ENCODE measurements around the gene PERCC1.

The PERCC1 gene

GRCh38 chr16:1430759-1431496, at the start of gene PERCC1:
TSS of gene PERCC1 (plus strand) at chr16:1431078. CDS start at chr16:1432594, 1,516 bp downstream.
- DNase-seq (ENCODE audit: low spot score), result no peak

- no peak for DNase-seq (ENCODE audit: low spot score)
Observed at GRCh38 chr16:1381612-1382406, 49.1 kb upstream of the PERCC1 start.

GRCh38 chr16:1383556-1383955, 47.3 kb upstream of the PERCC1 start:
- DNase-seq (ENCODE audit: low spot score), result no peak

GRCh38 chr16:1385232-1385631, 45.6 kb upstream of the PERCC1 start:
- DNase-seq (ENCODE audit: low spot score), result no peak

- DNase-seq (ENCODE audit: low spot score), result no peak
Observed at GRCh38 chr16:1387331-1387730, 43.5 kb upstream of the PERCC1 start.

- DNase-seq (ENCODE audit: low spot score), result no peak
Observed at GRCh38 chr16:1389762-1390161, 41.1 kb upstream of the PERCC1 start.

GRCh38 chr16:1390239-1390779, 40.6 kb upstream of the PERCC1 start:
- no peak for DNase-seq (ENCODE audit: low spot score)

GRCh38 chr16:1392826-1393225, 38.1 kb upstream of the PERCC1 start:
- no peak for DNase-seq (ENCODE audit: low spot score)

GRCh38 chr16:1393613-1394176, 37.2 kb upstream of the PERCC1 start:
- no peak for DNase-seq (ENCODE audit: low spot score)

GRCh38 chr16:1394367-1394951, 36.4 kb upstream of the PERCC1 start:
- no peak for DNase-seq (ENCODE audit: low spot score)

- no peak for DNase-seq (ENCODE audit: low spot score)
Observed at GRCh38 chr16:1395444-1396031, 35.3 kb upstream of the PERCC1 start.

GRCh38 chr16:1397779-1398178, 33.1 kb upstream of the PERCC1 start:
- peak; percentile 17 for DNase-seq (ENCODE audit: low spot score)

GRCh38 chr16:1398351-1398750, 32.5 kb upstream of the PERCC1 start:
- DNase-seq (ENCODE audit: low spot score), result peak; percentile 3

GRCh38 chr16:1398826-1399581, 31.9 kb upstream of the PERCC1 start:
- DNase-seq (ENCODE audit: low spot score), result peak; percentile 17

- peak; percentile 55 for DNase-seq (ENCODE audit: low spot score)
Observed at GRCh38 chr16:1401061-1401757, 29.7 kb upstream of the PERCC1 start.

GRCh38 chr16:1401758-1402154, 29.1 kb upstream of the PERCC1 start:
- no peak for DNase-seq (ENCODE audit: low spot score)

- no peak for DNase-seq (ENCODE audit: low spot score)
Observed at GRCh38 chr16:1403036-1403435, 27.8 kb upstream of the PERCC1 start.

GRCh38 chr16:1403733-1404132, 27.1 kb upstream of the PERCC1 start:
- DNase-seq (ENCODE audit: low spot score), result no peak

GRCh38 chr16:1407753-1408152, 23.1 kb upstream of the PERCC1 start:
- DNase-seq (ENCODE audit: low spot score), result peak; percentile 7

- peak; percentile 95 for DNase-seq (ENCODE audit: low spot score)
Observed at GRCh38 chr16:1408171-1408837, 22.6 kb upstream of the PERCC1 start.
